Endometrium (tissue), 2 donors: Measurements from ENCODE around the gene CHMP6.

ENCODE experiments used
- FAIRE-seq: peaks from 2 replicates; lab custom pipeline; 2012; peaks lifted over from hg19 to GRCh38; lab: Jason Lieb, UNC
- donor health status: control.
- donor health status: control.

CHMP6 gene

GRCh38 chr17:80992077-80992947 is 671 bp downstream of the CHMP6 start:
- no peak for FAIRE-seq

DNA sequence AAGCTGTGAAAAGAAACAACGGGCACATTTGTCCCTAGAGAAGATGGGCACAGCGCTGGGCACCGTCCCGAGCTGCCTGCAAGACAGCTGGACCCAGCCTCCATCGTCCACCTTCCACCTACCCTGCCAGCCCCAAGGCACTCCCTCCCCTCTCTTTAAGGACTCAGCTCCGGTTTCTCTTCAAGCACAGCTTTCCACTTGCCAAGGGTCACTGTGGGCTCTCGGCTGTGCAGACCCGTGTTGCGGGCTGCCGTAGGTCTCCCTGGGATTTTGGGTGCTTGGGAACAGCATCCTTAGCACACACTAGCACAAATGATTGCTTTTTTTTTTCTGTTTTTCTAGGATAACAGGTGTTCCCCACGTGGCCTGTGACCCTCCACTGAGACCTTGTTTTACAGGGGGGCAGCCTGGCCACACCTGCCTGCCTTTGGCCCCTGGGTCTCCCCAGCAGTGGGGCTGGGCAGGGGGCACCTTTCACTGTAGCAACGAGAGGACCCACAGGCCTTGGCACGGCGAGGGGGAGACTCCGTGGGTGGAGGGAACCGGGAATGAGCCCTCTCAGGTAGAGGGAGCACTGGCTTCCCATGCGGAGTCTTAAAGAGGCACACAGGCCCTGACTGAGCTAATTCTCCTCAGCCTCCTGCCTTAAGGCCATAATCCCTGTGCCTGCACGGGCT is 1.4 kb downstream of the CHMP6 start:
- no peak for FAIRE-seq

DNA sequence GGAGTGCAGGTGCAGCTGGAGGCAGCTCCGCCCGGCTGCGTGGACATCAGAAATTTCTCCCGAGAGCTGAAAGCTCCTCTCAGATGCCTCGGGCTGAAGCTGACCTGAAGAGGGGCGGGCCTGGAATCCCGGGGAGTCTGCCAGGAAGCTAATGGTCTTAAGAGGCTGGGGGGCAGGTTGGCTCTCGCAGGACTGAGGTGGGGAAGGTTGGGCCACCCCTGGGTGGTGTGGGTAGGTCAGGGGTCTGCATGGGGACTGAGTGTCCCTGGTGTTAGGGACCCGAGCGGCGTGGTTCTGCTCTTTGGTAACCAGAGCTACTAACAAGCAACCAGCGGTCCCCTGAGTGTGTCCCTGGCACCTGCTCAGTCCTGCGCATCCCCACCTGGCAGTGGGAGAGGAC is 3.5 kb downstream of the CHMP6 start:
- FAIRE-seq = no peak

DNA sequence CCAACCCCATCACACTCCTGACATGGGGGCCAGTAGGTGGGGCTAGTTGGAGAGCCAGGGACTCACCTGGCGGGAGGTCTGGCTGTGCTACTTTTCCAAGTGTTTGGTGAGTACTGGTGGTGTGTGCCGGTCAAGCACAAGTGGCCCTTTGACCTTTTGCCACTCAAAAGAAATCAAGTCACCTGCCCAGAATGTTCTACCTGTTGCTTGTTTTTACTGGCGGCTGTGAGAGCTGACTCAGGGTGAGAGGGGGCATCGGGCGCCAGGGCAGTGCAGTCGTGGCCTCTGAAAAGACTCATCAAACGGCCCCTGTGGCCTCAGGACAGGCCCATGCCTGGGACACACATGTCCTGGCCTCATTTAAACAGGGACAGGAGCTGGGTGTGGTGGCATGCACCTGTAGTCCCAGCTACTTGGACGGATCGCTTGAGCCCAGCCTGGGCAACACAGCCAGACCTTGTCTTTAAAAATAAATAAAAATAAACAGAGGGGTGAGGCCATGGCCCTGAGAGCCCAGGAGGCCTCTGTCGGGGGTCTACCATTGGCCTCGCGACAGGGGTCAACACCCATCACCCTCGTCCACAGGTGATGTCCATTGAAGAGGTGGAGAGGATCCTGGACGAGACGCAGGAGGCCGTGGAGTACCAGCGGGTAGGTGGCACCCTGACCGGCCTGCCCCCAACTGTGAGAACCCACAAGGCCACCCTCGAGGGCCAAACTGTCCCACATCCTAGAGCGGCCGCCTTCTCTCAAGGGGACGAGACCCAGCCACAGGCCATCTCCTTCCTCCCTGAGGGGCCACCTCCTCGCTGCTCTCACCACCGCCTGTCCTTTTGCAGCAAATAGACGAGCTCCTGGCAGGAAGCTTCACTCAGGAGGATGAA is 5.0 kb downstream of the CHMP6 start:
- FAIRE-seq = no peak

DNA sequence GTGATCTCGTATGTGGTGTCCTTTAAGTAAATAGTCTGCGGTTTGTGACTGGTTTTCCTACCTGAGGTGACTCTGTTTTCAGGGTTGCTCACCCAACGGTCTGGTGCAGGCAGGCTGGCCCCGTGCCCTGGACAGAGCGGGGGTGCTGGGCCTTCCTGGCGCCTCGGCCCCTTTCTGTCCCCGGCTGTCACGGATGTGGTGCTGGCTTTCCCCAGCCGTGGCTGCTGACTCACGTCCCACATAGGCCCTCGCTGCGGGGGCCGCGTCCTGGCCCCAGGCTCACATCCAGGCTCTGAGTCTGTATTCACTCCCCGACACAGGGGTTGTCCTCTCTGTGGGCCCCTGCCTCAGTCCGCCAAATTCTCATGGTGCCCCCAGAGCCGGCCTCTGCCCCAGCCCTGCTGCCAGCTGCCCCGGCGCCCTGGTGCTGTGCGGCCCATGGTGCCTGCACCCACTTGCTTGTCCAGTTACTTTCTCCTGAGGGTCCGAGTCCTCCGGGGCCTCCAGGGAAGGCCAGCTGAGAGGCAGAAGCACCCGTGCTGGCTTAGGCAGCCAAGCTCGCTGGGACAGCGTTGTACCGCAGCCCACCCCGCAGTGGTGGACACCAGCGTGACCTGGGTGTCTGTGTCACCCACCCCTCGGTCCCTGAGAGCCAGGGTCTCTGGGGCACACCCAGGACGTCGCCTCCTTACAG is 5.9 kb downstream of the CHMP6 start:
- no peak for FAIRE-seq

DNA sequence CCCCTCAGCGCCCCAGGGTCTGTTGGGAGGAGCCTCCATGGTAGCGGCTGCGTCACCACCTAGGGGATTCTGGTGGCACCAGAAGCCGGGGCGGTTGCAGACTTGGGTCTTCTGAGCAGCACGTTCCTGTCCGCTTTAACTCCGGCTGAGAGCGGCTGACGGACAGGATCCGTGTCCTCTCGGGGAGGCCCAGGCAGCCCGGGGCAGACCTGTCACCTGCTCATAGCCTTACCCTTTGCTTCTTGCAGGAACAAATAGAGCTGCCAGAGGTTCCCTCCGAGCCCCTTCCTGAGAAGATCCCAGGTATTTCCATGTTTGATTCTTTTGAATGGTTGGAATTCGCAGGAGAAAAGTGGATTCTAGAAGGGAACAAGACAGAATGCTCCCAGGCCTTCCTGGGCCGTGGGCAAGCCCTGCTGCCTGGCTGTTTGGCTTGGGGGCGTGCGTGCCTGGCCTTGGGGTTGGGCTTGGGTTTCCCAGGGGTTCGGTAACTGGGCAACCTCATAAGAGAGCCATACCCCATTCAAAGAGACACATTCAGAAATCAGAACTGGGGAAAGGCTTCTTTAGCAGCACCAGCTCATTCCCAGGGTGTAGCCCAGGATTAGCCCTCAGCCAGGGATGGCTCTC is 6.6 kb downstream of the CHMP6 start:
- FAIRE-seq = no peak

- no peak for FAIRE-seq
These were observed 7.3 kb downstream of the CHMP6 start for GRCh38 chr17:80998748-80999535.

DNA sequence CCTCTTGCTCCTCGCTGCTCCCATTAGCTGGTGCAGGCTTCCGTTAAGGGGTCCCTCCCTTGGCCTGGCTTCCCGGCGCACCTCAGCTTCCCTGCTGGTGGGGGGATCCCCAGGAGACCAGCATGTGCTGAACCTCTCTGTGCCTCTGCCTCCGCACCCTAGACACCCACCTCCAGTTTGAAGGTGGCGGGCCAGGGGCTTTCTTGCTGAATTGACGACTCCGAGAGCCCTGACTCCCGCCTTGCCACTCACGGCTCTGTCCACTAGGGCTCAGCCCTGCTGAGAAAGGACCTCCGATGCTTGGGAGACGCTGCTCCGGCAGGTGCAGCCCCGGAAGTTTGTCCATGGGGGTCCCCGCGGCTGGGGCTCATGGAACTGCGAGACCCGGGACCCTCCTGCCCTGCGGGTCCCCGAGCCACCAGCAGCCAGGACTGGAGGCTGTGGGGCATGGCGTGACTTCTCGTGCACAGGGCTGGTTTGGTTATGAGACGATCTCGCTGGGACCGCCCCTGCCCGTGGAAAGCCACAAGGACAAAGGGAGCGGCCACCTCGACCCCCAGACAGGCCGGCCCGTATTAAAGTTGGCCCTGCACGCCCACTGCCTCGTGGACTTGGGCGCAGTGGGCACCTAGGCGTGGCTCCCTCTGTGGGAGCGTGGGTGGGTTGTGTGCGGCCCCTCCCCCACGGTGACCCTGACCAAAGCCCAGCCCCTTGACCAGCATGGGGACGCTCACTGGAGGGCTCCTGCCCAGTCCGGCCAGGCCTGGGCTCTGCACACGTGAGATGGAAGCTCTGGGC is 8.1 kb downstream of the CHMP6 start:
- no peak for FAIRE-seq

- FAIRE-seq = no peak
These were observed 8.6 kb downstream of the CHMP6 start for GRCh38 chr17:81000334-81000630.

GRCh38 chr17:81000631-81001357 is 9.2 kb downstream of the CHMP6 start:
- FAIRE-seq = no peak

GRCh38 chr17:81002013-81002384 is 10.4 kb downstream of the CHMP6 start:
- FAIRE-seq = no peak

- FAIRE-seq = no peak
These were observed 11.0 kb downstream of the CHMP6 start for GRCh38 chr17:81002409-81003361.

DNA sequence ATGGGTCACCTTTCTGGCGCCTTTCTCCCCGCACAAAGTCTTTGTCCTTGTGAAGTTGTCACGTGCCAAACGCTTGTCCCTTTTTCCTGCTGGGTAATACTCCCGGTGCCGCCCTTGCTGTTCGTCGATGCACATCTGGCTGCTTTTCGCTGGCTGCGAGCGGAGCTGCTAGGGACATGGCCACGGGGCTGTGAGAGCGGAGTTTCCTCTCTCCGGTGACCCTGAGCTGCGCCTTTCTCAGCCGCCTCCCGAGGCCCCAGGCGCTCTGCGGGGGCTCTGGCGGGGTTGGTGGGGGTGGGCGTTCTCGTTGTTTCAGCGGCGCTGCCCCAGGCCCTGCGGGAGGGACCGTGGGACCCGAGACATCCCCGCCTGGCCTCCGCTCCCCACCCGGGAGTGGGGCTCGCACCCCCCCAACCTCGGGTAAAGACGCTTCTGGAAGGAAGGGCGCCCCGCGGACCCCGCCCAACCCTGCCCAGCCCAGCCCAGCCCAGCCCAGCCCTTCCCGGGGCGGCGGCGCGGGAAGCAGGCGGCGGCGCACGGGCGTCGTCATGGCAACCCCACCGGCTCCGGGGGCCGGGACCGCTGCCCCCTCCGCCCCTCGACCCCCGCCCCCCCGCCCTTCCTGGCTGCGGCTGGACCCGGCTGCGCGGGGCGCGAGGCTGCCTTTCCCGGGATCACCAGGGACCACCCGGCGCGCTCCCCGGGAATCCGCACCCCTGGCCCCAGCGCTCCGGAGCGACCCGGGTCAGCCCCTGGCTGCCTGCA is 12.3 kb downstream of the CHMP6 start:
- FAIRE-seq = no peak

- FAIRE-seq = no peak
These were observed 15.2 kb downstream of the CHMP6 start for GRCh38 chr17:81006891-81007290.

- no peak for FAIRE-seq
These were observed 16.5 kb downstream of the CHMP6 start for GRCh38 chr17:81008140-81008539.

- FAIRE-seq = no peak
These were observed 17.5 kb downstream of the CHMP6 start for GRCh38 chr17:81009136-81009535.

DNA sequence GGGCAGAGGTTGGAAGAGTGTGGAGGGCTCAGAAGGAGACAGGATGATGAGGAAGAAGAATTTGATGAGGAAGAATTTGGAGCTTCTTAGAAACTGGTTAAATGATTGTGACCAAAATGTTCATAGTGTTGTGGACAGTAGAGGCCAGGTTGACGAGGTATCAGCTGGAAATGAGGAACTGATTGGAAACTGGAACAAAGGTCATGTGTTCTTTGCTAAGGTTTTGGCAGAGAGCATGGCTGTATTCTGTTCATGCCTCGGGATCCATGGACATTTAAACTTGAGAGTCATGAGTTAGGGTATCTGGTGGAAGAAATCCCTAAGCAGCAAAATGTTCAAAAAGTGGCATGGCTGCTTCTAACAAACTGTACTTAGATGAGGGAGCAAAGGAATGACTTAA is 19.3 kb downstream of the CHMP6 start:
- no peak for FAIRE-seq
